WTC11 (cell line): ENCODE measurements around the gene PRDM5.

Experiments used
- CBFB ChIP-seq: sonication (generic); formaldehyde crosslinking; IDR thresholded peaks from 2 replicates; pipeline ENCODE4 v1.8.1; 2022; ENCODE audit warnings: mild to moderate bottlenecking, low read depth, missing genetic modification reagents
- RELA ChIP-seq: sonication (generic); formaldehyde crosslinking; IDR thresholded peaks from 2 replicates; pipeline ENCODE4 v1.8.1; 2022; ENCODE audit warnings: missing genetic modification reagents, mild to moderate bottlenecking, borderline replicate concordance
- TF ChIP-seq, protein P1 (sequence below): fragments of 200-600 bp; IDR thresholded peaks from 2 replicates; pipeline ENCODE4 v1.8.0; 2022; ENCODE audit warnings: antibody characterized with exemption
- TF ChIP-seq, protein P2 (sequence below): sonication (generic); formaldehyde crosslinking; IDR thresholded peaks from 2 replicates; pipeline ENCODE4 v1.8.0; 2022; ENCODE audit warnings: mild to moderate bottlenecking, missing genetic modification reagents
- TF ChIP-seq, protein P3 (sequence below): sonication (generic); formaldehyde crosslinking; IDR thresholded peaks from 2 replicates; pipeline ENCODE4 v1.8.0; 2022; ENCODE audit warnings: missing genetic modification reagents
- TF ChIP-seq, protein P4 (sequence below): sonication (generic); formaldehyde crosslinking; IDR thresholded peaks from 2 replicates; pipeline ENCODE4 v1.8.1; 2023; ENCODE audit warnings: mild to moderate bottlenecking, missing genetic modification reagents, moderate library complexity

DNA sequence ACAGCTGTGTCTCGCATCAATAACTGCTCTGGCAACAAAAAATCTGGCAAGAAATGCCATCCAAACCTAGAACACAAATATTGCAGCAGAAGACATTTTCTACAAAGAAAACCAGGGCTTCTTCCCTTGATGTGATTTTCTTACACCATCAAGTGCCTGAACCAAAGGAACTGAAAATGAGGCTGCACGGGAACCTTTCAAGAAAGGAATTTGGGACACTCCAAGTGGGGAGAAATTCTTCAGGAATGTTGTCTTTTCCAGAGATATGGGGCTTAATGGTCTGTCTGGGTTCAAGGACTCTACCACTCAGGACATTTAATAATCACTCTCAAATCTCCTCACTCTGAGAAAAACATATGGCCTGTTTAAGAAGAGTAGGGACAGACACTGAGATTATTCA lies 57.6 kb downstream of the PRDM5 start:
- TF ChIP-seq RELA = no peak
- TF ChIP-seq, protein P1, sequence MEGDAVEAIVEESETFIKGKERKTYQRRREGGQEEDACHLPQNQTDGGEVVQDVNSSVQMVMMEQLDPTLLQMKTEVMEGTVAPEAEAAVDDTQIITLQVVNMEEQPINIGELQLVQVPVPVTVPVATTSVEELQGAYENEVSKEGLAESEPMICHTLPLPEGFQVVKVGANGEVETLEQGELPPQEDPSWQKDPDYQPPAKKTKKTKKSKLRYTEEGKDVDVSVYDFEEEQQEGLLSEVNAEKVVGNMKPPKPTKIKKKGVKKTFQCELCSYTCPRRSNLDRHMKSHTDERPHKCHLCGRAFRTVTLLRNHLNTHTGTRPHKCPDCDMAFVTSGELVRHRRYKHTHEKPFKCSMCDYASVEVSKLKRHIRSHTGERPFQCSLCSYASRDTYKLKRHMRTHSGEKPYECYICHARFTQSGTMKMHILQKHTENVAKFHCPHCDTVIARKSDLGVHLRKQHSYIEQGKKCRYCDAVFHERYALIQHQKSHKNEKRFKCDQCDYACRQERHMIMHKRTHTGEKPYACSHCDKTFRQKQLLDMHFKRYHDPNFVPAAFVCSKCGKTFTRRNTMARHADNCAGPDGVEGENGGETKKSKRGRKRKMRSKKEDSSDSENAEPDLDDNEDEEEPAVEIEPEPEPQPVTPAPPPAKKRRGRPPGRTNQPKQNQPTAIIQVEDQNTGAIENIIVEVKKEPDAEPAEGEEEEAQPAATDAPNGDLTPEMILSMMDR = no peak
- no peak for TF ChIP-seq CBFB (CRISPR knock-in tag)
- TF ChIP-seq, protein P2, sequence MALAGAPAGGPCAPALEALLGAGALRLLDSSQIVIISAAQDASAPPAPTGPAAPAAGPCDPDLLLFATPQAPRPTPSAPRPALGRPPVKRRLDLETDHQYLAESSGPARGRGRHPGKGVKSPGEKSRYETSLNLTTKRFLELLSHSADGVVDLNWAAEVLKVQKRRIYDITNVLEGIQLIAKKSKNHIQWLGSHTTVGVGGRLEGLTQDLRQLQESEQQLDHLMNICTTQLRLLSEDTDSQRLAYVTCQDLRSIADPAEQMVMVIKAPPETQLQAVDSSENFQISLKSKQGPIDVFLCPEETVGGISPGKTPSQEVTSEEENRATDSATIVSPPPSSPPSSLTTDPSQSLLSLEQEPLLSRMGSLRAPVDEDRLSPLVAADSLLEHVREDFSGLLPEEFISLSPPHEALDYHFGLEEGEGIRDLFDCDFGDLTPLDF = no peak
- TF ChIP-seq, protein P3, sequence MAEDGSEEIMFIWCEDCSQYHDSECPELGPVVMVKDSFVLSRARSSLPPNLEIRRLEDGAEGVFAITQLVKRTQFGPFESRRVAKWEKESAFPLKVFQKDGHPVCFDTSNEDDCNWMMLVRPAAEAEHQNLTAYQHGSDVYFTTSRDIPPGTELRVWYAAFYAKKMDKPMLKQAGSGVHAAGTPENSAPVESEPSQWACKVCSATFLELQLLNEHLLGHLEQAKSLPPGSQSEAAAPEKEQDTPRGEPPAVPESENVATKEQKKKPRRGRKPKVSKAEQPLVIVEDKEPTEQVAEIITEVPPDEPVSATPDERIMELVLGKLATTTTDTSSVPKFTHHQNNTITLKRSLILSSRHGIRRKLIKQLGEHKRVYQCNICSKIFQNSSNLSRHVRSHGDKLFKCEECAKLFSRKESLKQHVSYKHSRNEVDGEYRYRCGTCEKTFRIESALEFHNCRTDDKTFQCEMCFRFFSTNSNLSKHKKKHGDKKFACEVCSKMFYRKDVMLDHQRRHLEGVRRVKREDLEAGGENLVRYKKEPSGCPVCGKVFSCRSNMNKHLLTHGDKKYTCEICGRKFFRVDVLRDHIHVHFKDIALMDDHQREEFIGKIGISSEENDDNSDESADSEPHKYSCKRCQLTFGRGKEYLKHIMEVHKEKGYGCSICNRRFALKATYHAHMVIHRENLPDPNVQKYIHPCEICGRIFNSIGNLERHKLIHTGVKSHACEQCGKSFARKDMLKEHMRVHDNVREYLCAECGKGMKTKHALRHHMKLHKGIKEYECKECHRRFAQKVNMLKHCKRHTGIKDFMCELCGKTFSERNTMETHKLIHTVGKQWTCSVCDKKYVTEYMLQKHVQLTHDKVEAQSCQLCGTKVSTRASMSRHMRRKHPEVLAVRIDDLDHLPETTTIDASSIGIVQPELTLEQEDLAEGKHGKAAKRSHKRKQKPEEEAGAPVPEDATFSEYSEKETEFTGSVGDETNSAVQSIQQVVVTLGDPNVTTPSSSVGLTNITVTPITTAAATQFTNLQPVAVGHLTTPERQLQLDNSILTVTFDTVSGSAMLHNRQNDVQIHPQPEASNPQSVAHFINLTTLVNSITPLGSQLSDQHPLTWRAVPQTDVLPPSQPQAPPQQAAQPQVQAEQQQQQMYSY (CRISPR knock-in tag) = no peak
- TF ChIP-seq, protein P4, sequence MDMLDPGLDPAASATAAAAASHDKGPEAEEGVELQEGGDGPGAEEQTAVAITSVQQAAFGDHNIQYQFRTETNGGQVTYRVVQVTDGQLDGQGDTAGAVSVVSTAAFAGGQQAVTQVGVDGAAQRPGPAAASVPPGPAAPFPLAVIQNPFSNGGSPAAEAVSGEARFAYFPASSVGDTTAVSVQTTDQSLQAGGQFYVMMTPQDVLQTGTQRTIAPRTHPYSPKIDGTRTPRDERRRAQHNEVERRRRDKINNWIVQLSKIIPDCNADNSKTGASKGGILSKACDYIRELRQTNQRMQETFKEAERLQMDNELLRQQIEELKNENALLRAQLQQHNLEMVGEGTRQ (CRISPR knock-in tag) = no peak
